HG03039 (cell line): ENCODE measurements around the gene KRTAP4-6.
"Not testable (repeated sequence)": the region's sequence is repeated elsewhere in the genome, so short reads cannot be mapped to it uniquely, and the experiment has no call there.

ENCODE experiments used
- ATAC-seq: cut with Tn5 transposase; IDR thresholded peaks from one replicate; pipeline ENCODE4 v1.9.1; 2021; ENCODE audit warnings: mild to moderate bottlenecking, moderate library complexity; ENCODE audit not compliant: unreplicated experiment

The KRTAP4-6 gene

GRCh38 chr17:41147531-41148204 lies 7.3 kb upstream of the KRTAP4-6 start:
- no peak for ATAC-seq

- no peak for ATAC-seq
Measured at GRCh38 chr17:41145261-41145660, 4.9 kb upstream of the KRTAP4-6 start.

- no peak for ATAC-seq
Measured at GRCh38 chr17:41144846-41145245, 4.5 kb upstream of the KRTAP4-6 start.

GRCh38 chr17:41141361-41141760 lies 1.0 kb upstream of the KRTAP4-6 start:
- no peak for ATAC-seq

- not testable (repeated sequence) for ATAC-seq
Measured at GRCh38 chr17:41139865-41140264, 479 bp downstream of the KRTAP4-6 start.

- no peak for ATAC-seq
Measured at GRCh38 chr17:41133880-41134735, 6.2 kb downstream of the KRTAP4-6 start.

- no peak for ATAC-seq
Measured at GRCh38 chr17:41131979-41132378, 8.4 kb downstream of the KRTAP4-6 start.

- no peak for ATAC-seq
Measured at GRCh38 chr17:41127371-41127770, 13.0 kb downstream of the KRTAP4-6 start.

- no peak for ATAC-seq
Measured at GRCh38 chr17:41126412-41126811, 13.9 kb downstream of the KRTAP4-6 start.

- ATAC-seq, result no peak
Measured at GRCh38 chr17:41125064-41125463, 15.3 kb downstream of the KRTAP4-6 start.

- ATAC-seq, result not testable (repeated sequence)
Measured at GRCh38 chr17:41123991-41124371, 16.4 kb downstream of the KRTAP4-6 start, which contains the start of gene KRTAP4-12. TSS of gene KRTAP4-12 (minus strand) at chr17:41124182. CDS start at chr17:41124122, 60 bp downstream.

GRCh38 chr17:41123292-41123990 lies 16.9 kb downstream of the KRTAP4-6 start:
- not testable (repeated sequence) for ATAC-seq

GRCh38 chr17:41121742-41122141 lies 18.6 kb downstream of the KRTAP4-6 start:
- no peak for ATAC-seq

- ATAC-seq, result not testable (repeated sequence)
Measured at GRCh38 chr17:41119696-41120690, 20.4 kb downstream of the KRTAP4-6 start.

- ATAC-seq, result no peak
Measured at GRCh38 chr17:41118721-41119120, 21.6 kb downstream of the KRTAP4-6 start.

- not testable (repeated sequence) for ATAC-seq
Measured at GRCh38 chr17:41117846-41118386, 22.4 kb downstream of the KRTAP4-6 start, which contains the start of gene KRTAP4-11. TSS of gene KRTAP4-11 (minus strand) at chr17:41118373. CDS start at chr17:41118315, 58 bp downstream.

- ATAC-seq, result no peak
Measured at GRCh38 chr17:41116297-41116696, 24.0 kb downstream of the KRTAP4-6 start.

- no peak for ATAC-seq
Measured at GRCh38 chr17:41111151-41111885, 29.0 kb downstream of the KRTAP4-6 start.
